B cell (primary cell): ENCODE measurements around the gene GOLGA8B.
"Not testable (repeated sequence)": the region's sequence is repeated elsewhere in the genome, so short reads cannot be mapped to it uniquely, and the experiment has no call there.

ENCODE experiments used
- CTCF ChIP-seq: fragments of 200-600 bp; IDR thresholded peaks from one replicate; pipeline ENCODE4 v1.8.0; 2022; ENCODE audit warnings: antibody characterized with exemption, mild to moderate bottlenecking
- EZH2 ChIP-seq: IDR thresholded peaks from 2 replicates; pipeline ENCODE4 v1.6.1; 2012; ENCODE audit warnings: borderline replicate concordance, low read depth, mild to moderate bottlenecking, moderate library complexity, low read length; ENCODE audit not compliant: insufficient read depth, poor library complexity, severe bottlenecking

- not testable (repeated sequence) for TF ChIP-seq CTCF, EZH2
Observed at GRCh38 chr15:34564711-34565110, 18.7 kb downstream of the GOLGA8B start.
